Daoy (cell line): ENCODE results near the gene KRTAP9-8. TPM values are rescaled to one million over a fixed set of nuclear protein-coding genes. Genes with fewer than 3 reads are reported as not detected.
"Not testable (repeated sequence)": the region's sequence is repeated elsewhere in the genome, so short reads cannot be mapped to it uniquely, and the experiment has no call there.

Experiments used
- DNase-seq: peaks from one replicate; pipeline ENCODE4 v3.0.0-alpha.2; 2015; ENCODE audit warnings: low read depth
- total RNA-seq: library from RNA; depleted of rRNA; stranded (reverse); fragments of >200 nt; shearing (Covaris generic); gene quantifications from 2 replicates; pipeline ENCODE4 v1.2.3, GENCODE V29; 2014; rRNA removed

KRTAP9-8 gene, protein sequence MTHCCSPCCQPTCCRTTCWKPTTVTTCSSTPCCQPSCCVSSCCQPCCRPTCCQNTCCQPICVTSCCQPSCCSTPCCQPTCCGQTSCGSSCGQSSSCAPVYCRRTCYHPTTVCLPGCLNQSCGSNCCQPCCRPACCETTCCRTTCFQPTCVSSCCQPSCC
- not detected in 2 replicates for total RNA-seq

DNA sequence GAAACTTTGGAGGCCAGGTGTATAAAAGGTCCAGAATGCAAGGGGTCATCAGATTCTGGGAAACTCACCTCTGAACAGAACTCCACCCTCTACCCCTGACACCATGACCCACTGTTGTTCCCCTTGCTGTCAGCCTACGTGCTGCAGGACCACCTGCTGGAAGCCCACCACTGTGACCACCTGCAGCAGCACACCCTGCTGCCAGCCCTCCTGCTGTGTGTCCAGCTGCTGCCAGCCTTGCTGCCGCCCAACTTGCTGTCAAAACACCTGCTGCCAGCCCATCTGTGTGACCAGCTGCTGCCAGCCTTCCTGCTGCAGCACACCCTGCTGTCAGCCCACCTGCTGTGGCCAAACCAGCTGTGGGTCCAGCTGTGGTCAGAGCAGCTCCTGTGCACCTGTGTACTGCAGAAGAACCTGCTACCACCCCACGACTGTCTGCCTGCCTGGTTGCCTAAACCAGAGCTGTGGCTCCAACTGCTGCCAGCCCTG, at the start of gene KRTAP9-8:
KRTAP9-8 (plus strand) TSS at position 51 of the 489 bp plus-strand sequence; CDS start at position 104, 53 bp downstream.
- DNase-seq = not testable (repeated sequence)

DNA sequence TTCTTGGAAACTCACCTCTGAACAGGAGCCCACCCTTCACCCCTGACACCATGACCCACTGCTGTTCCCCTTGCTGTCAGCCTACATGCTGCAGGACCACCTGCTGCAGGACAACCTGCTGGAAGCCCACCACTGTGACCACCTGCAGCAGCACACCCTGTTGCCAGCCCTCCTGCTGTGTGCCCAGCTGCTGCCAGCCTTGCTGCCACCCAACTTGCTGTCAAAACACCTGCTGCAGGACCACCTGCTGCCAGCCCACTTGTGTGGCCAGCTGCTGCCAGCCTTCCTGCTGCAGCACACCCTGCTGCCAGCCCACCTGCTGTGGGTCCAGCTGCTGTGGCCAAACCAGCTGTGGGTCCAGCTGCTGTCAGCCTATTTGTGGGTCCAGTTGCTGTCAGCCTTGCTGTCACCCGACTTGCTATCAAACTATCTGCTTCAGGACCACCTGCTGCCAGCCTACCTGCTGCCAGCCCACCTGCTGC, 47.9 kb upstream of the KRTAP9-8 start, which contains the start of gene KRTAP9-1:
KRTAP9-1 (plus strand) TSS at position 51 of the 482 bp plus-strand sequence; CDS start at position 51, 0 bp downstream.
- not testable (repeated sequence) for DNase-seq

DNA sequence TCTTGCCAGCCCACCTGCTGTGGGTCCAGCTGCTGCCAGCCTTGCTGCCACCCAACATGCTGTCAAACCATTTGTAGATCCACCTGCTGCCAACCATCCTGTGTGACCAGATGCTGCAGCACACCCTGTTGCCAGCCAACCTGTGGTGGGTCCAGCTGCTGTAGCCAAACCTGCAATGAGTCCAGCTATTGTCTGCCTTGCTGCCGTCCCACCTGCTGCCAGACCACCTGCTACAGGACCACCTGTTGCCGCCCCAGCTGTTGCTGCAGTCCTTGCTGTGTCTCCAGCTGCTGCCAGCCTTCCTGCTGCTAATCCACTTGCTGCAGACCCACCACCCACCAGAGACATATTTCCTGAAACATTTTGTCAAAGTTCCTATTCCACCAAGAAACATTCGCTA, 47.5 kb upstream of the KRTAP9-8 start:
- no peak for DNase-seq

DNA sequence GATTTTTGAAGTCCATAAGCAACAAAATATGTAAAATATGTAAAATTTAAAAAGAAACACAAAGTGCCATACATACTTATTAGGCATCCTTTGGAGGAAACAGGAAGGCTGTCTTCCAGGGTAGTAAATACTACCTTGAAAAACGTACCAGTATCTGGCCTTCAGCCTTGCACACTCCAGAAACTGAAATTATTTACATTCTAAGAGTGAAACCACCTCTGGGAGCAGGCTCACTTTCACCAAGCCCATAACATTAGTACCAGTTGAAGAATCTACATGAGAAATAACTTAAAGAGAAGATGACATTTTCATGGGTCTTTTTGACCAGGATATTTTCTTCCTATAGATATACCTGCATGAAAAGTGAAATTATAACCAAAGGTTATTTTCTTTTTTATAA, 41.7 kb upstream of the KRTAP9-8 start:
- no peak for DNase-seq

DNA sequence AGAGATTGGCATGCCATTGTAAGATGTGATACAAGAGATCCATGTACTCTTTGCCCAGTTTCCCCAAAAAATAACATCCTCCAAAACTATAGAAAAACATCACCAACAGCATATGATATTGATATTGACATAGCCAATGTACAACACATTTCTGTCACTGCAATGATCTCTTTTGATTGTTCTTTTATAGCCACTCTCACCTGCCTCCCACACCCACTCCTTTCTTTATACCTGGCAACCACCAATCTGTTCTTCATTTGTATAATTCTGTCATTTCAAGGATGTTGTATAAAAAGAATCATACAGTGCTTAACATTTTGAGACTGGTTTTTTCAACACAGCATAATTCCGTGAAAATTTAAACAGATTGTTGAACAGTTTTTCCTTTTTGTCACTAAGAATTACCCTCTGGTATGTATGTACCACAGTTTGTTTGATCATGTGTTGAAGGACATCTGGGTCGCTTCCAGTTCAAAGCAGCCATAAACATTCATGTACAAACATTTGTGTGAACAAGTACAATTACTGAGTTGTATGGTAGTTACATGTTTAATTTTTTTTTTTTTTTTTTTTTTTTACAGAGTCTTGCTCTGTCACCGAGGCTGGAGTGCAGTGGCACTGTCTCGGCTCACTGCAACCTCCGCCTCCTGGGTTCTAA, 38.2 kb upstream of the KRTAP9-8 start:
- no peak for DNase-seq

DNA sequence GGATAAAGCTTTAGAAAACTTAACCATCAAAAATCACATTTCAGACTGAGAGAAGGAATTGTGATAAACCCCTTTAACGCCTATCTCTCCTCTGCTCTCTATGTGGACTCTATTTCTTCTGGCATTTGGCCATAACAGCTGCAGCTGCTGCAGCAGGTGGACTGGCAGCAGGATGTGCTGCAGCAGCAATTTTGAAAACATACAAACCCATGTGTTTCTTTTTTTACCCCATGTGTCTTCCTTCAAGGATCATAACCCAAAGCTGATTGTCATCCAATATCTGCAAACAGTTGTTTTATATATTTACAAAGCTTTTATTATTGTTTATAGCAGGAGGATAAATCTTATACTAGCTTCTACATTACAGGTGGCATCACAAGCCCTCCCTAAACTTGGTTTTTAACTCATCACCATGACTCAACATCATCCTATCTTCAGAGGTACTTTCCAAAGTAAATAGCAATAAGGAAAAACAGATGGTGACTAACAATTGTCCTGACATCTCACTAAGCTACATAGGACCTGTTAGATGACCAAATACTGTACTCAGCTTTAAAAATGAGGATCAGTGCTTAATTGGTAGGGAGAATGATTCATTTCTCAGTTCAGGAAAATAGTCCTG, 25.8 kb upstream of the KRTAP9-8 start:
- peak; percentile 29 for DNase-seq

DNA sequence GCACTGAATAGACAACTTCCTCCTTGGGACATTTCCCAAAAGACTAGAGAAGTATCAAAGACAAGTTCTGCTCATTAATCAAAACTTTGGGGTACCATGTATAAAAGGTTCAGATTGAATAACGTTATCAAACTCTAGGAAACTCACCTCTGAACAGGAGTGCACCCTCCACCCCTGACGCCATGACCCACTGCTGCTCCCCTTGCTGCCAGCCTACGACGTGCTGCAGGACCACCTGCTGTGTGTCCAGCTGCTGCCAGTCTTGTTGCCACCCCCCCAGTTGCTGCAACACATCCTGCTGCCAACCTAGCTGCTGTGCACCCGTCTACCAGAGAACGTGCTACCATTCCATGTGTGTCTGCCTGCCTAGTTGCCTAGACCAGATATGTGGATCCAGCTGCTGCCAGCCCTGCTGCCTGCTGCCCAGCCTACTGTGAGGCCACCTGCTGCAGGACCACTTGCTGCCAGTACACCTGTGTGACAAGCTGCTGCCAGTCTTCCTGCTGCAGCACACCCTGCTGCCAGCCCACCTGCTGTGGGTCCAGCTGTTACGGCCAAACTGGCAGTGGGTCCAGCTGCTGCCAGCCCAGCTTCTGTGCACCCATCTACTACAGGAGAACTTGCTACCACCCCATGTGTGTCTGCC, 25.2 kb upstream of the KRTAP9-8 start:
- DNase-seq = peak; percentile 15

DNA sequence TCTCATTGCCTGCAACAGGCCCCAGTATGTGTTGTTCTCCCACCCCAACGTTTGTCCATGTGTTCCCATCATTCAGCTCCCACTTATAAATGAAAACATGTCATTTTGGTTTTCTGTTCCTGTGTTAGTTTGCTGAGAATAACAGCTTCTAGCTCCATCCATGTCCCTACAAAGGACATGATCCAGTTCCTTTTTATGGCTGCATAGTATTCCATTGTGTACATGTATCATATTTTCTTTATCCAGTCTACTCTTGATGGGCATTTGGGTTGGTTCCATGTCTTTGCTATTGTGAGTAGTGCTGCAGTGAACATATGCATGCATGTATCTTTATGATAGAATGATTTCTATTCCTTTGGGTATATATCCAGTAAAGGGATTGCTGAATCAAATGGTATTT, 22.1 kb upstream of the KRTAP9-8 start:
- no peak for DNase-seq

DNA sequence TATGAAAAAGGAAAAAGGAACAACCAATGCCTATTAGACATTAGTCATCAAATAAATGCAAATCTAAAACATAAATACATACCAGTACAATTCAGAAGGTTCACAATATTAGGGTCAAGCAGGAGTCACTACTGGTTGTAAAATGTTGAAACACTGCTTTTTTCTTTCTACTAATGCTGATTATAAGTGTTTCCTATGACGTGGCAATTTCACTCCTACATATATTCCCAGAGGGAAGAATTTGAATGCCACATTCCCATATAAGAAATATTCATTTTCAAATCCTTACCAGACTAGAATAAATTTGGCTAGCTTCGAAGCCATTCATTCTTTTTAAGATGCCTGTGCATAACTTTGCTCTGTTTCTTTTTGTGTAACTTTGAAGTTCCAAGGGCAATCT, 14.0 kb upstream of the KRTAP9-8 start:
- DNase-seq = no peak

DNA sequence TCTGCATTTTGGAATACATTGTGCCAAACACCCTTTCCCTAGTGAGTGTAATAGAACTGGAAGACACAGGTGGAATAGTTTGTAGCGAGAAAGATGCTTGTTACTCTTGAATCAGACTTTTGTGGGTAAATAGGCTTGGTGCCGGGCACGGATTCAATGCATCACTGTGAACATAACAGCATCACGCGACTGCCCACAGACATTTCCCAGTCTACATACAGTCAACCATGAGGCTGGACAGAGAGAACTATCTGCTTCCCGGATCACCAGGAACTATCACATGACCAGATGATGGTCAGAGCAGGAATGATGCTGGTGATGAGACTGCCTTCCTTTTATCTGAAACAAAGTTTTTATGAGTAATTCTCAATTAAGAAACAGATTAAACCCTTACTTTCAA, 11.7 kb upstream of the KRTAP9-8 start:
- DNase-seq = no peak

DNA sequence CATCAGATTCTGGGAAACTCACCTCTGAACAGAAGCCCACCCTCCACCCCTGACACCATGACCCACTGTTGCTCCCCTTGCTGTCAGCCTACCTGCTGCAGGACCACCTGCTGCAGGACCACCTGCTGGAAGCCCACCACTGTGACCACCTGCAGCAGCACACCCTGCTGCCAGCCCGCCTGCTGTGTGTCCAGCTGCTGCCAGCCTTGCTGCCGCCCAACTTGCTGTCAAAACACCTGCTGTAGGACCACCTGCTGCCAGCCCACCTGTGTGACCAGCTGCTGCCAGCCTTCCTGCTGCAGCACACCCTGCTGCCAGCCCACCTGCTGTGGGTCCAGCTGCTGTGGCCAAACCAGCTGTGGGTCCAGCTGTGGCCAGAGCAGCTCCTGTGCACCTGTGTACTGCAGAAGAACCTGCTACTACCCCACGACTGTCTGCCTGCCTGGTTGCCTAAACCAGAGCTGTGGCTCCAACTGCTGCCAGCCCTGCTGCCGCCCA, 11.2 kb upstream of the KRTAP9-8 start, which contains the start of gene KRTAP9-2:
KRTAP9-2 (plus strand) TSS at position 51 of the 498 bp plus-strand sequence; CDS start at position 58, 7 bp downstream.
- DNase-seq = not testable (repeated sequence)

DNA sequence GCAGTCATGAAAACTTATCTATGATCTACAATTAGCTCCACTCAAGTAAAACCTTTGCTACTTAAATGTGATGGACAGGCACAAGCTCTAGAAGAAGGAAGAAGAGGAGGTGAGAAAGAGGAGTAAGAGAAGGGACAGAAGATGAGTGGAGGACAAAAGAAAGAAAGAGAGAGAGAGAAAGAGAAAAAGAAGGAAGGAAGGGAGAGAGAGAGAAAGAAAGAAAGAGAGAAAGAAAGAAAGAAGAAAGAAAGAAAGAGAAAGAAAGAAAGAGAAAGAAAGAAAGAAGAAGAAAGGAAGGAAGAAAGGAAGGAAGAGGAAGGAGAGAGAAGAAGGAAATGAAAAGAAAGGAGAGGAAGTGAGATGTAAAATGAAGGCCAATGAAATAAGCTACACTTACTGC, 7.7 kb upstream of the KRTAP9-8 start:
- no peak for DNase-seq

DNA sequence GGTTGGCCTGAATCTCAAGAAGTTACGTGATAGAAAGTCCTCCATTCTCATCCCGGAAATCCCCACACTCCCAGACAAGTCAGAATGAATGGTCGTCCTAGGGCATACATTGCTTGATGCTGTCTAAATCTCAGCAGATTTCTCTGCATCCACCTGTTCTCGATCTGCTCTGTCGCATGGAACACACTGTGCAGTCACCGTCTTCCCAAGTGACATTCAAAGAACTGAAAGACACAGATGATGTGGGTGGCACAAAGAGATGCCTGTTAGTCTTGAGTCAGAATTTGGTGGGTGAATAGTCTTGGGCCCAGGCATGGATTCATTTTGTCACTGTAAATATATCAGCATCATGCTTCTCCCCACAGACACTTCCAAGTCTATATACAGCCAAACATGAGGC, 6.1 kb upstream of the KRTAP9-8 start:
- no peak for DNase-seq

DNA sequence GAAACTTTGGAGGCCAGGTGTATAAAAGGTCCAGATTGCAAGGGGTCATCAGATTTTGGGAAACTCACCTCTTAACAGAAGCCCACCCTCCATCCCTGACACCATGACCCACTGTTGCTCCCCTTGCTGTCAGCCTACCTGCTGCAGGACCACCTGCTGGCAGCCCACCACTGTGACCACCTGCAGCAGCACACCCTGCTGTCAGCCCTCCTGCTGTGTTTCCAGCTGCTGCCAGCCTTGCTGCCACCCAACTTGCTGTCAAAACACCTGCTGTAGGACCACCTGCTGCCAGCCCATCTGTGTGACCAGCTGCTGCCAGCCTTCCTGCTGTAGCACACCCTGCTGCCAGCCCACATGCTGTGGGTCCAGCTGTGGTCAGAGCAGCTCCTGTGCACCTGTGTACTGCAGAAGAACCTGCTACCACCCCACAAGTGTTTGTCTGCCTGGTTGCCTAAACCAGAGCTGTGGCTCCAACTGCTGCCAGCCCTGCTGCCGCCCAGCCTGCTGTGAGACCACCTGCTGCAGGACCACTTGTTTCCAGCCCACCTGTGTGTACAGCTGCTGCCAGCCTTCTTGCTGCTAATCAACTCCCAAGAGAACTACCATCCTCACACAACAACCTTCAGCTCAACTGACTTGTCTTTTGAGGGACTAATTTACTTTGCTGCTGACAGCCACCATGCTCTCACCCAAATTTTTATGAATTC, 5.2 kb upstream of the KRTAP9-8 start, which contains the start of gene KRTAP9-3:
KRTAP9-3 (plus strand) TSS at position 51 of the 707 bp plus-strand sequence; CDS start at position 104, 53 bp downstream.
- not testable (repeated sequence) for DNase-seq

DNA sequence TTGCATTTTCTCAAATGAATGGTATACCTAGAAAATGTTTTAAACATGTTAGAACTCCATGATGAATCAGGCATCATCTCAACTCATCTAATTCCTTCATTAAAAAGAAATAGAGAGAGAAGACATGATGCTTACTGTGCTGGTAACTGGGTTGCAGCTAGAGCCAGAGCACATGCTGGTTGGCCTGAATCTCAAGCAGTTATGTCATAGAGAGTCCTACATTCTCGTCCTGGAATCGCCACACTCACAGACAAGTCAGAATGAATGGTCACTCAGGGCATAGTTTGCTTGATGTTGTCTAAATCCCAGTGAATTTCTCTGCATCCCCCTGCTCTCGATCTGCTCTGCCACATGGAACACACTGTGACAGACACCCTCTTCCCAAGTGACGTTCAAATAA, 683 bp upstream of the KRTAP9-8 start:
- not testable (repeated sequence) for DNase-seq

DNA sequence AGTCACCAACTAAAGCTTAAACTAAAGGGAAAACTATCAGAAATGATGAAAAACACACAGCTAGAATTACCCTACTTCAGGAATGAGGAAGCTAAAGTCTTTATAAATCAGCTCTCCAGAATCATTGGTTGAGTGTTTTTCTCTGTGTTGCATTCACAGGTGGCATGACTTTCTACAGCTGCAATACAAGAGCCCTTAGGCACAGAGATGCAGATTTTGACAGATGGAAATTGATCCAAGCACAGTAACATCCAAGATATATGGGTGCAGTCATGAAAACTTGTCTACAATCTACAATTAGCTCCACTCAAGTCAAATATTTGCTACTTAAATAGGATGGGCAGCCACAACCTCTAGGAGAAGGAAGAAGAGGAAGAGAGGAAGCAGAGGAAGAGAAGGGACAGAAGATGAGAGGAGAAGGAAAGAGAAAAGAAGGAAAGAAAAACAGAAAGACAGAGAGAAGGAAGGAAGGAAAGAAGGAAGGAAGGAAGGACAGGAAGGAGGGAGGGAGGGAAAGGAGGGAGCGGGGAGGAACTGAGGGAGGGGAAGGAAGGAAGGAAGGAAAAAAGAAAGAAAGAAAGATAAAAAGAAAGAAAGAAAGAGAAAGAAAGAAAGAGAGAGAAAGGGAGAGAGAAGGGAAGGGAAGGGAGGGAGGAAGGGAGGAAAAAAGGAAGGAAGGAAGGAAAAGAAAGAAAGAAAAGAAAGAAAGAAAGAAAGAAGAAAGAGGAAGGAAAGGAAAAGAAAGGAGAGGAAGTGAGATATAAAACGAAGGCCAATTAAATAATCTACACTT, 9.4 kb downstream of the KRTAP9-8 start:
- not testable (repeated sequence) for DNase-seq

DNA sequence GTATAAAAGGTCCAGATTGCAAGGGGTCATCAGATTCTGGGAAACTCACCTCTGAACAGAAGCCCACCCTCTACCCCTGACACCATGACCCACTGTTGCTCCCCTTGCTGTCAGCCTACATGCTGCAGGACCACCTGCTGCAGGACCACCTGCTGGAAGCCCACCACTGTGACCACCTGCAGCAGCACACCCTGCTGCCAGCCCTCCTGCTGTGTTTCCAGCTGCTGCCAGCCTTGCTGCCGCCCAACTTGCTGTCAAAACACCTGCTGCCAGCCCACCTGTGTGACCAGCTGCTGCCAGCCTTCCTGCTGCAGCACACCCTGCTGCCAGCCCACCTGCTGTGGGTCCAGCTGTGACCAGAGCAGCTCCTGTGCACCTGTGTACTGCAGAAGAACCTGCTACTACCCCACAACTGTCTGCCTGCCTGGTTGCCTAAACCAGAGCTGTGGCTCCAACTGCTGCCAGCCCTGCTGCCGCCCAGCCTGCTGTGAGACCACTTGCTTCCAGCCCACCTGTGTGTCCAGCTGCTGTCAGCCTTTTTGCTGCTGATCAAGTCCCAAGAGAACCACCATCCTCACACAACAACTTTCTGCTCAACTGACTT, 11.9 kb downstream of the KRTAP9-8 start, which contains the start of gene KRTAP9-4:
KRTAP9-4 (plus strand) TSS at position 51 of the 604 bp plus-strand sequence; CDS start at position 85, 34 bp downstream.
- not testable (repeated sequence) for DNase-seq

DNA sequence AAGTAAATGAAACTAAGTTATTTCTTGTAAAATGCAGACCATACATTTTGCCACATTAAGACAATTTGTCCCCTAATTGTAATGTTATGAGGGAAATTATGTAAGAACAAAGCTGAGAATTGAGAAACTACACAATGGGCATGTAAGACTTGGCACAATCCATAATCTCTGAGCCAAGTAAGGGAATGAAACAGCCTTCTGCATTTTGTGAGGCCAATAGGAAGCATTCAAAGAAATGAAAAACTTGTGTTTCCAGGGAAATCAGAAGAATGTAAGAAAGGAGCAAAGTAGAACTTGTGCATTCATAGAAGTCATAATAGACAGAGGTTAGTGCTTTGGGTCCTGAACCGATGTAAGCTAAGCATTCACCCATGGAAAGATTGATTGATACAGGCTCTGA, 13.5 kb downstream of the KRTAP9-8 start:
- no peak for DNase-seq

DNA sequence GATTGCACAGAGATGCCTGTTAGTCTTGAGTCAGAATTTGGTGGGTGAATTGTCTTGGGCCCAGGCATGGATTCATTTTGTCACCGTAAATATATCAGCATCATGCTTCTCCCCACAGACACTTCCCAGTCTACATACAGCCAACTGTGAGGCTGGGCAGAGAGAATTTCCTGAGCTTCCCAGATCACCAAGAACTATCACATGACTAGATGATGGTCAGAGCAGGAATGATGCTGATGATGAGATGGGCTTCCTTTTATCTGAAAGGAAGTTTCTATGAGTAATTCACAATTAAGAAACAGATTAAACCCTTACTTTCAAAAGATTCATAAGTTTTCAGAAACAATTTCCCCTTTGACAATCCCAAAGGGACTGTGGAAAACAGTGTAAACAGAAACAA, 17.1 kb downstream of the KRTAP9-8 start:
- DNase-seq = no peak
